ENCODE data around the gene EFCAB6.

Gene EFCAB6

GRCh38 chr22:43845981-43846380 is 33.9 kb upstream of the EFCAB6 start:
- DNase-seq: no peak

- DNase-seq: no peak
These were observed 32.7 kb upstream of the EFCAB6 start for GRCh38 chr22:43844560-43845545.

- no peak for DNase-seq
These were observed 31.9 kb upstream of the EFCAB6 start for GRCh38 chr22:43843783-43844530.

- DNase-seq: no peak
These were observed 29.6 kb upstream of the EFCAB6 start for GRCh38 chr22:43841742-43842141.

DNA sequence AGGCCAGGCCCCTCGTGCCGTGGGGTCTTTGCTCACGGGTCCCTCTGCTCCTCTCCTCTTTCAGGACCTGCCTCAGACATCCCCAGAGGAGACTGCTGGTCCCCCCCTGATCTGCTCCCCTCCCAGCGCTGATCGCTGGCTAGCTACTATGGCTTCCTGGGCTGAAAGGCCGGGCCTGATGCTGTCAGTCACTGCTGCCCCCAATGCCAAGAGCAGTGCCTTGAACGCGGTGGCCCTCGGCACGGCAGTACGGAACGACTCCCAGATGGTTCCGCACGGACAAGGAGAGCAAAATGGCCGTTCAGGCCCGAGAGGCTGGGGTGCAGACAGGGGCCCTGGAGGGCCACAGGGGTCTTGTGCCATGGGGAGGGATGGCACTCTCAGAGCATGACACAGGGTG is 28.7 kb upstream of the EFCAB6 start:
- no peak for DNase-seq

GRCh38 chr22:43840431-43840830 is 28.3 kb upstream of the EFCAB6 start:
- no peak for DNase-seq

DNA sequence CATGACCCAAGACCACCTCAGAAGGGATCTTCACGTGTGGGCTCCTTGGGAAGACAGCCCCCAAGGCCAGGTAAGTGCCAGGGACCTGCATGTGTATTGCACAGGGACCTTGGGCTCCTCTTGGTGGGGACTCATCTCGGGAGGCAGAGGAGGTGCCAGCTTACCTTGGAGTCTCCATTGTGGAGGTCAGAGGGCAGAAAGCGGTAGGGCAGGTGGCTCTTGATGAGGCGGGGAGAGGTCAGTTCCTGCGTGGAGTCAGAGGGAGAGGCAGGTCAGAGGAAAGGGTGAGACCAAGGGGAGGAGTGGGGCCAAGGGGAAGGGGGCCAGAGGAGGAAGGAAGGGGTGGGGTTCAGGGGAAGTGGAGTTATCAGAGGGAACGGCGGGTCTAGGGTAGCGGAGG is 27.7 kb upstream of the EFCAB6 start:
- no peak for DNase-seq

GRCh38 chr22:43838571-43839307 is 26.6 kb upstream of the EFCAB6 start:
- DNase-seq: no peak

DNA sequence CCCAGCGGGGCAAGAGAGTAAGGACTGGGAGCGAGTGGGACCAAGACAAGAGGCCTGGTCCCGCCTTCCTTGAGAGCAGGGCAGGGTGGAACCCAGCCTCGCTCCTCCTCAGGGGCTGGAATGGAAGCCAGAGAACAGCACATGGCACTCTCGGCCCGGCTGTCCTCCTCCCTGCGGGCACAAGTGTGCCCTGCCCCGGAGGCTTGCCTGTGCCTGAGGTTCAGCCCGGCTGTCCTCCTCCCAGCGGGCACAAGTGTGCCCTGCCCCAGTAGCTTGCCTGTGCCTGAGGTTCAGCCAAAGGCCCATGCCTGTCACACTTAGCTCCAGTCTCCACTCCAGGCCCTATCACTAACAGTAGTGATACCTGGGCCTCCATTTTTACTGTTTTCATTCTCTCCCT is 26.1 kb upstream of the EFCAB6 start:
- DNase-seq: no peak

DNA sequence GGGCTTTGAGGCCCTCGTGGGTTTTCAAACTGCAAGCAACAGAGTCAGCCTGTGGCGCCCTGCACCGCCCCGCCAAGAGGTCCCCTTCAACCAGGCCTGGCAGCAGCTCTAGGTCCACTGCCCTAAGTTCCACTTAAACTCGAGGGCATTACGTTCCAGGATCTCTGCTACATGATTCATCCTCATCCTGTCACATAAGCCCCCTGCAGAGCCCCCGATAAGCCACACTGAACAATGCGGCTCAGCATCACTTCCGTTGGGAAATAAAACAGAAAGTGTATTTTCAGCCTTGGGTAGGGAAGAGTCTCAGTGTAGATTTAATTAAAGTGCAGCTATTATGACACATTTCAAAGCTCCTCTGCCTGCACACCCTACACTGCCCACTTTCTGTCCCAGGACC is 25.6 kb upstream of the EFCAB6 start:
- no peak for DNase-seq

DNA sequence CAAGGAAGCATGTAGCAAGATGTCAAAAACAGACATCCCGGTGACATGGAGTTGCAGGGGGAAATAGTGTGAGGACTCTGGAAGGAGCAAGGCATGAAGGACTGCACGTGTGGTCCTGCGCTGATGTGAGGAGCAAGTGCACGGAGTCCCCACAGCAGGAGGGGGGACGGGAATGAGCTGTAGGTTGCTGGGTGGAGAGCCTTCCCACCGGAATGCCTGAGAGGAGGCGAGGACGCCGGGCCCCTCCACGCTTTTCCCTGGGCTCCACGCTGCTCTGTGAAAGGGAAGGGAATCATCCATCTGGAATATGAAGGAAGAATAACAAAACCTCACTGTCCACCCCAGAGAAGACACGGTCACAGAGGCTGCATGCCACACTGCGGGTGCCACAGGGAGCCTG is 23.6 kb upstream of the EFCAB6 start:
- no peak for DNase-seq

DNA sequence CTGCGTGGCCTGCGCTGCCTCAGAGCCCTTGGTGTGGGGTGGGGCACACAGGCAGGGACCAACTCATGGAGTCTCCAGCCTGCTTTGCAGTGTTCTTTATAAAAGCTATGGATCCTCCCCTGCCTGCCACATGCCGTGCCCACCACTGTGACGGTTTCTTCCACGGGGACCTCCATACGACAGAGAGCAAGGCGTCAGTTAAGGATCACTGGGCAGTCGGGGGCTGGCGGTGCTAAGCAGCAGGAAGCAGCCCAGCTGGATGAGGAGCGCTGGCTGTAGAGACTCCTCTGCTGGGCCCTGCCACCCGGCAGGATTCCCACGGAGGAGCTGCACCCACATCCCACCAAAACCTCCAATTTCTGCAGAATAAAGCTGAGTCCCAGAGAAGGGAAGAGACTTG is 23.1 kb upstream of the EFCAB6 start:
- no peak for DNase-seq

DNA sequence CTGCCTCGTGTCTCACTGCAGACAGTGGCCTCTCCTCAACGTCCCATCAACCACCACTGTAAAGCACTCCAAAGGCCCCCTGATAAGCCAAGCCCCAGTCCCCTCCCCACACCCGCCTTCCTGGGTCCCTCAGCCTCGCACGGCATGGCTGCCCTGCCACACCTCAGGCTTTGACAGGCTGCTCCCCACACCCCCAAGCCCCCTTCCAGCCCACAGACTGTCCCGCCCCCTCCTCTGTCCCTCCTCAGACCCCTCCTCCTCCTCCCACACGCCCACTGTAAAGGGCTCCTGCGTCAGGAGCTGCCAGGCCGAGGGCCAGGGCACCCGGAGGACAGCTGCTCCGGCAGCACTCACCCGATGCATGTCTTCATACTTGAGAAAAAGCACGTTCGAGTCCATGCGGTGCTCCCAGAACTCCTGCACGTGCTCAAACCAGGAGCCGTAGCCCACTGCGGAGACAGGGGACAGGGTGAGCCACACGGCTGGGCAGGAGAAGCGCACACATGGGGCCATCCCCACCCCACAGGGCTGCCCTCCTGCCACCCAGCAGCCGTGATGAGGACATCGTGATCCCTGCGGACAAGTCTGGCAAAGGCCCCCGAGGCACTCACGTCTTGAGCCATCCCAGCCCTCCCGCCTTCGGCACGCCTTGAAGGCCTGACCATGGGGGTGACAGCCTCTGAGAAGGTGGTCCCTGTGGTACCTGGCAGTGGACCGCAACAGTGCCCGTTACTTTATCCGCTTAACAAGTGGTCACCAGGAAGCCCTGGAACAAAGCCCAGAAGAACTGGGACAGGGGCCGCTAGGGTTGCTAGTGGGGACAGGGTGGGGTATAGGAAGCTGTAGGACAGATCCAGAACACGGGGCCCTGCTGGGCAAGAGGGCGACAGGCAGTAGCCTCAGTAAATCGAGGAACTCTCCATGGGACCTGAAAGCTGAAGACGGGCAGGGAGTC is 21.5 kb upstream of the EFCAB6 start:
- no peak for DNase-seq

GRCh38 chr22:43832393-43833265 is 20.5 kb upstream of the EFCAB6 start:
- DNase-seq: no peak

DNA sequence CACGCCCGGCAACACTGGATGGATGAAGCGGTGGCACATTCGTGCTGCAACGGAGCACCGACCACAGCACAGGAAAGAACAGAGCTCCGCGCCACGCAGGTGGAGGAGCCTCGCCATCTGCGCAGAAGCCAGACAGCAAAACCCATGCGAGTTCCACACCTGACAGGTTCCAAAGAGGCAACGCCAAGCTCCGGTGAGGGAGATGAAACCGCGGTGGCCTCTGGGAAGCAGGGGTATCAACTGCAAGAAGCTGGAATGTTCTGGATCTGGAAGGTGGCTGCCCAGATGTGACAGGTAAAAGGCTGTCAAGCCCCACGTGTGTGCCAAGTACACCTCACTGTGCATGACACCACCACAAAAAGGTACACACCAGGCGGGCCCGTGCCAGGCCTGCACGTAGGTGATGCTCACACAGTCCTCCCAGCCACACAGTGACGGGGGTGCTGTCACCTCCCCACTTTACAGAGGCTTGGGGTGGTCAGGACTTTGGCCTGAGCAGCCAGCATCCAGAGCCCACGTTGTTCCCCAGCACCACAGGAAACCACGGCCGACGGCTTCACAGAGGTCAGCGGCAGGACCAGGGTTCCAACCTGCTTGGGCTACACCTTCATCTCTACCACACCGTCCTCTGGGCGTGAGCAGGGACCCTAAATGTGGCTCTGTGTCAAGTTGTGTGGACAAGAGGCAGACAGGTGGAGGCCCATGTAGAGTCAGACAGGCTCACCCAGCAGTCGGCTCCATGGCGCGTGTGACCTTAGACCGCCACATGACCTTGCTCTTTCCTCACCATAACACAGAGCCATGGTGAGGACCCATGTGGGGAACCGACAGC is 19.7 kb upstream of the EFCAB6 start:
- no peak for DNase-seq

DNA sequence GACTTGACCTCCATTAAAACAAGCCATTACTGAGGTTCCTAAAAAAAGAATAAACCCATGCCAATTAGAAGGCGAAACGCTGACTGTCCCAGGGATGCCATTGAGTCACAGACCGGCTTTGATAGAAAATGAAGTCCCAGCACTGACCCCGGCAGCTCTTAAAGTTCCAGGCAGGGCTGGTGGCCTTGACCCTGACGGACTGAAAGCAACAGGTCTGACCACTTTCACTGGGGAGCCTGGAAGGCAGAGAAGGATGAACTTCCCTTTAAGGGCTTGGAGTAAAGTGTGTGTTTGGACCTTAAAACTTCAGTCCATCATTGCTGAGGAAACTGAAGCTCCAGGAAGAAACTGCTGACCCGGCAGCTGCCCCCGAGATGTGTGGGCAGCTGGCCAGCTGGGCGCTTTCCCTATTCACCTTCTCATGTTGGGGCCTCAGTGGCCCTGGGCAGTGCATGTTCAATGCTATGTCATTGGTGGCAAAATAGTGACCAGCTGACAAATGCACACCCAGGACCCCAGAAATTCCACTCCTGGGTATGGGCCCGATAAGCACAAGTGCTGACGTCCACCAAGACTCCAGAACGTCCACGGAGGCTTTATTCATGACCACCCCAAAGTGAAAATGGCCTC is 18.9 kb upstream of the EFCAB6 start:
- DNase-seq: no peak

- DNase-seq: no peak
These were observed 18.1 kb upstream of the EFCAB6 start for GRCh38 chr22:43829904-43830851.

GRCh38 chr22:43828998-43829782 is 17.1 kb upstream of the EFCAB6 start:
- no peak for DNase-seq

Data from CD4-positive, alpha-beta T cell treated with Interferon gamma for 1 hour (primary cell).